Measurements from ENCODE around the gene TK2.

TK2 gene

GRCh38 chr16:66562986-66563385 is 13.1 kb upstream of the TK2 start:
- TF ChIP-seq FOXM1 (IDR thresholded peaks at IDR 0.05; ENCODE audit: borderline replicate concordance, low read depth): no peak
- no peak for TF ChIP-seq USF1 (IDR thresholded peaks at IDR 0.05)
- no peak for TF ChIP-seq TEAD4 (IDR thresholded peaks at IDR 0.05)
- no peak for TF ChIP-seq YY1 (IDR thresholded peaks at IDR 0.05; ENCODE audit: low read depth)
- TF ChIP-seq EGR1 (IDR thresholded peaks at IDR 0.05): no peak
- TF ChIP-seq TCF12 (IDR thresholded peaks at IDR 0.05; ENCODE audit: low read depth): no peak
- TF ChIP-seq ZBTB7A (IDR thresholded peaks at IDR 0.05; ENCODE audit: low read depth): no peak
- TF ChIP-seq CEBPB (IDR thresholded peaks at IDR 0.05): no peak
- TF ChIP-seq, protein P1, sequence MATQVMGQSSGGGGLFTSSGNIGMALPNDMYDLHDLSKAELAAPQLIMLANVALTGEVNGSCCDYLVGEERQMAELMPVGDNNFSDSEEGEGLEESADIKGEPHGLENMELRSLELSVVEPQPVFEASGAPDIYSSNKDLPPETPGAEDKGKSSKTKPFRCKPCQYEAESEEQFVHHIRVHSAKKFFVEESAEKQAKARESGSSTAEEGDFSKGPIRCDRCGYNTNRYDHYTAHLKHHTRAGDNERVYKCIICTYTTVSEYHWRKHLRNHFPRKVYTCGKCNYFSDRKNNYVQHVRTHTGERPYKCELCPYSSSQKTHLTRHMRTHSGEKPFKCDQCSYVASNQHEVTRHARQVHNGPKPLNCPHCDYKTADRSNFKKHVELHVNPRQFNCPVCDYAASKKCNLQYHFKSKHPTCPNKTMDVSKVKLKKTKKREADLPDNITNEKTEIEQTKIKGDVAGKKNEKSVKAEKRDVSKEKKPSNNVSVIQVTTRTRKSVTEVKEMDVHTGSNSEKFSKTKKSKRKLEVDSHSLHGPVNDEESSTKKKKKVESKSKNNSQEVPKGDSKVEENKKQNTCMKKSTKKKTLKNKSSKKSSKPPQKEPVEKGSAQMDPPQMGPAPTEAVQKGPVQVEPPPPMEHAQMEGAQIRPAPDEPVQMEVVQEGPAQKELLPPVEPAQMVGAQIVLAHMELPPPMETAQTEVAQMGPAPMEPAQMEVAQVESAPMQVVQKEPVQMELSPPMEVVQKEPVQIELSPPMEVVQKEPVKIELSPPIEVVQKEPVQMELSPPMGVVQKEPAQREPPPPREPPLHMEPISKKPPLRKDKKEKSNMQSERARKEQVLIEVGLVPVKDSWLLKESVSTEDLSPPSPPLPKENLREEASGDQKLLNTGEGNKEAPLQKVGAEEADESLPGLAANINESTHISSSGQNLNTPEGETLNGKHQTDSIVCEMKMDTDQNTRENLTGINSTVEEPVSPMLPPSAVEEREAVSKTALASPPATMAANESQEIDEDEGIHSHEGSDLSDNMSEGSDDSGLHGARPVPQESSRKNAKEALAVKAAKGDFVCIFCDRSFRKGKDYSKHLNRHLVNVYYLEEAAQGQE (IDR thresholded peaks at IDR 0.05; ENCODE audit: low read depth): no peak
- no peak for TF ChIP-seq RAD21 (IDR thresholded peaks at IDR 0.05; ENCODE audit: low read depth)
- TF ChIP-seq NFIC (IDR thresholded peaks at IDR 0.05): no peak
- TF ChIP-seq EP300 (IDR thresholded peaks at IDR 0.05; ENCODE audit: borderline replicate concordance): no peak
- no peak for TF ChIP-seq MAX (IDR thresholded peaks at IDR 0.05)
- no peak for TF ChIP-seq TAF1 (IDR thresholded peaks at IDR 0.05; ENCODE audit: low read depth)
- no peak for TF ChIP-seq CREB1 (IDR thresholded peaks at IDR 0.05; ENCODE audit: low read depth)

DNA sequence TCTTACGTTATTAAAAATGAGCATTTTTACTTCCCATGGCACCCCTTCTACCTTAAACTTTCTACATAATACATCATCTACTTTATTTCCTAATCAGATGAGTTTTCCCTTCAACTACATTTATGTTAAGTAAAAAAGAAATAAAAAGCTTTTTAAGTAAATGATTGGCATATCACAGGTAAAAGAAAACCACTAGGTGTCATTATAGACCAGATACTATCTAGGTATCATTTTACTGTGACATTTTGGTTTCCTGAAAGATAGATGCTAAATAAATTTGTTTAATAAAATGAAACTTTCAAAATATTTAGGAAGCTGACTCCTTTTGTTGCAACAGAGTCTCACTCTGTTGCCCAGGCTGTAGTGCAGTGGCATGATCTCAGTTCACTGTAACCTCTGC is 12.5 kb upstream of the TK2 start:
- TF ChIP-seq NFIC (IDR thresholded peaks at IDR 0.05): no peak
- TF ChIP-seq FOXM1 (IDR thresholded peaks at IDR 0.05; ENCODE audit: borderline replicate concordance, low read depth): no peak
- no peak for TF ChIP-seq TAF1 (IDR thresholded peaks at IDR 0.05; ENCODE audit: low read depth)
- no peak for TF ChIP-seq USF1 (IDR thresholded peaks at IDR 0.05)
- no peak for TF ChIP-seq CREB1 (IDR thresholded peaks at IDR 0.05; ENCODE audit: low read depth)
- TF ChIP-seq RAD21 (IDR thresholded peaks at IDR 0.05; ENCODE audit: low read depth): 0 out of 2 replicates have a peak, but pooled peaks have one; percentile 9
- TF ChIP-seq MAX (IDR thresholded peaks at IDR 0.05): no peak

DNA sequence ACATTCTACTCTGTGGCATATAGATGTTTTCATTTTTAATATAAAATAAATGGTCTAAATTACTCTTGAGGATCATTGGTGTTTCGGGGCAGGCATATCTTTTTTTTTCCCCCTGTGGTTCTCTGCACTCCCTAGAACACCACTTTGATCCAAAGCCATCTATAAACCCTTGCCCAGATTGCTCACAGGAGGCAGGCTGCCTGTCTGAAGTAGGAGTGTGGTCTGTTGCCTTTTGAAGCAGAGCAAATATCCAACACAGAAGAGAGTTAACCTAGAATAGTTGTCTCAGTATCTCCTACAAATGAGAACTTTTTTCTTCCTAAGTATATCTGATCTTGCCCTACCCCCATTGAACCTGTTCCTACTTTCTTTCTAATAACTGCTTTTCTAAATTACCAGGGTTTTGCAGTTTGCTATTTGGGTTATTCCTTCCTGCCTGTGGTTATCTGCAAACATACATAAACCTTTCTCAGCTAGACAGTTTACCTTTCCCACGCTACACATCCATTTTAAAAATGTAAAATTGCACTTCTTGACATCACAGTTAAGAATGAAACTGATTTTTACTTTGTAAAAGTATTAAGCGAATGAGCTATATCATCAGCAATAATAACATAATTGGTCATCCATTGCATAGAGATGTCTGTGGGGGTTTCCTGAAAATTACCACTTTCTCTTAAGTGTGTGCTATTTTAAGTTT is 11.6 kb upstream of the TK2 start:
- TF ChIP-seq, protein P1 (IDR thresholded peaks at IDR 0.05; ENCODE audit: low read depth): no peak
- TF ChIP-seq TCF12 (IDR thresholded peaks at IDR 0.05; ENCODE audit: low read depth): no peak
- no peak for TF ChIP-seq TEAD4 (IDR thresholded peaks at IDR 0.05)
- TF ChIP-seq NFIC (IDR thresholded peaks at IDR 0.05): no peak
- no peak for TF ChIP-seq CREB1 (IDR thresholded peaks at IDR 0.05; ENCODE audit: low read depth)
- no peak for TF ChIP-seq EGR1 (IDR thresholded peaks at IDR 0.05)

DNA sequence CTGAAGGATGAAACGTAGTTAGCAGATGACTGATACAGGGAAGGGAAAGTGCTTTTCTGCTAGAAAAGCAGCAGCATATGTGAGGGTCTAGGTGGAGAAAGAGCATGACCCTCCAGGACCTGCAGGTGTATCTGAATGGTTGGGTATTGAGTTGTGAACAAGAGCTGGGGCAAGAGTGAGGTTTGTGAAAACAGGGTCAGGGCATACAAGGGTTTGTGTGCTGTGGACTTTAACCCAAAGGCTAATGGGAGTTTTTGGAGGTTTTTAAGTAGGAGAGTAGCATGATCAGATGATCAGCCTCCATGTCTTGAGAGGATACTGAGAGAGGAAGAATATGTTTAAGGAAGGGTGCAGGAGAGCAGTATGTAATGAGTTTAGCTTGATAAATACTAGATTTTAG is 10.2 kb upstream of the TK2 start:
- TF ChIP-seq MAX (IDR thresholded peaks at IDR 0.05) (no peak), EP300 (IDR thresholded peaks at IDR 0.05; ENCODE audit: borderline replicate concordance) (no peak), TEAD4 (IDR thresholded peaks at IDR 0.05) (no peak), CEBPB (IDR thresholded peaks at IDR 0.05) (no peak), NFIC (IDR thresholded peaks at IDR 0.05) (no peak), YY1 (IDR thresholded peaks at IDR 0.05; ENCODE audit: low read depth) (no peak), TAF1 (IDR thresholded peaks at IDR 0.05; ENCODE audit: low read depth) (no peak), FOXM1 (IDR thresholded peaks at IDR 0.05; ENCODE audit: borderline replicate concordance, low read depth) (no peak)

DNA sequence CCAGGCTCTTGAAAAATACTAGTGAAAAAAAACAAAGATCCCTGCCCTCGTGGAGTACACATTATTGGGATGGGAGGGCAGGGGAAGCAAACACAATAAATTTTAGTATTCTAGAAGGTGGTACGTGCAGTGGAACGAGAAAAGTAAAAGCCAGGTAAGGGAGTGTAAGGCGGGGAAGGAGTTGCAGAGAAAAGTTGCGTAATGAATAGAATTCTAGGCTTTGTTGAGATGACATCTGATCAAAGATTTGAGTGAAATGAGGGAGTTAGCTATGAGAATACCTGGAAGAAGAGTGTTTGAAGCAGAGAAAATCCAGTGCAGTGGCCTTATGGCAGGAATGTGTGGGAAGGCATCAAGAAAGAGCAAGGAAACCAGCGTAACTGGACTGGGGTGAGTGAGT is 4.6 kb upstream of the TK2 start:
- TF ChIP-seq FOXM1 (IDR thresholded peaks at IDR 0.05; ENCODE audit: borderline replicate concordance, low read depth) (no peak), CEBPB (IDR thresholded peaks at IDR 0.05) (no peak), USF1 (IDR thresholded peaks at IDR 0.05) (no peak), MAX (IDR thresholded peaks at IDR 0.05) (no peak), TAF1 (IDR thresholded peaks at IDR 0.05; ENCODE audit: low read depth) (no peak), EGR1 (IDR thresholded peaks at IDR 0.05) (no peak), NFIC (IDR thresholded peaks at IDR 0.05) (no peak), CREB1 (IDR thresholded peaks at IDR 0.05; ENCODE audit: low read depth) (no peak), TEAD4 (IDR thresholded peaks at IDR 0.05) (no peak), RAD21 (IDR thresholded peaks at IDR 0.05; ENCODE audit: low read depth) (no peak), EP300 (IDR thresholded peaks at IDR 0.05; ENCODE audit: borderline replicate concordance) (no peak), ZBTB7A (IDR thresholded peaks at IDR 0.05; ENCODE audit: low read depth) (no peak), YY1 (IDR thresholded peaks at IDR 0.05; ENCODE audit: low read depth) (no peak), TCF12 (IDR thresholded peaks at IDR 0.05; ENCODE audit: low read depth) (no peak)
- TF ChIP-seq, protein P1 (IDR thresholded peaks at IDR 0.05; ENCODE audit: low read depth): no peak

All from Ishikawa (cell line).